MM.1S (cell line): Measurements from ENCODE around the gene WEE1.

Source experiments
- CTCF ChIP-seq: fragments of 300-600 bp; sonication (generic); IDR thresholded peaks from 2 replicates; pipeline ENCODE4 v1.5.1; 2016; ENCODE audit warnings: antibody characterized with exemption, low read length, mixed read lengths
- EZH2 ChIP-seq: fragments of 300-600 bp; sonication (generic); optimal IDR thresholded peaks from 2 replicates; pipeline ENCODE3; 2017; ENCODE audit warnings: low read depth, mild to moderate bottlenecking, antibody characterized with exemption, low read length, mixed read lengths
- EZH2phosphoT487 ChIP-seq: fragments of 300-600 bp; sonication (generic); IDR thresholded peaks from 2 replicates; pipeline ENCODE4 v1.6.1; 2018; ENCODE audit warnings: antibody characterized with exemption, low read length

- TF ChIP-seq CTCF (no peak), EZH2 (no peak), EZH2phosphoT487 (no peak)
Measured at GRCh38 chr11:9538548-9538947, 34.9 kb upstream of the WEE1 start.
